HepG2 (cell line): Measurements from ENCODE around the gene PKD1L1. TPM values are rescaled to one million over a fixed set of nuclear protein-coding genes. Genes with fewer than 3 reads are reported as not detected.
A peak's percentile ranks its signal among the peaks of the same experiment; 100 is the strongest.

Experiments used
- ATAC-seq: fragments of 200-7000 bp; cut with Tn5 transposase; 3 replicates; pipeline ENCODE4 v1.9.1; 2020; ENCODE audit warnings: mild to moderate bottlenecking, moderate library complexity
- BruUV-seq: library from RNA; stranded (reverse); fragments of 400-500 nt; replicated peaks from 2 replicates; lab custom pipeline; 2021; lab: Mats Ljungman, UMichigan
- CTCF ChIA-PET: fragments of 300-600 bp; formaldehyde crosslinking; extraction: SDS; loops from one replicate; lab custom pipeline; 2021; ENCODE audit warnings: low total read pairs, inconsistent platforms, low intra/inter-chr PET ratio; lab: Yijun Ruan, JAX
- POLR2A ChIA-PET: fragments of 350-600 bp; sonication (Branson Sonifier 250); formaldehyde crosslinking; loops from one replicate; lab custom pipeline; 2020; ENCODE audit warnings: antibody characterized with exemption, inconsistent platforms; lab: Yijun Ruan, JAX
- DNase-seq: peaks from one replicate; pipeline ENCODE4 v3.0.0-alpha.2; 2015; ENCODE audit warnings: low spot score
- FAIRE-seq: peaks from 3 replicates; lab custom pipeline; 2011; peaks lifted over from hg19 to GRCh38; lab: Jason Lieb, UNC
- H2AFZ ChIP-seq: one replicate; pipeline ENCODE4 v1.6.1; 2011; ENCODE audit warnings: low read length, inconsistent platforms
- H3K27ac ChIP-seq: fragments of 300-600 bp; 3 replicates; pipeline ENCODE4 v1.8.0; 2011; ENCODE audit warnings: mixed run types, mild to moderate bottlenecking, mixed read lengths, low read length, inconsistent platforms; ENCODE audit not compliant: insufficient read depth; ENCODE audit errors: extremely low read length
- H3K27me3 ChIP-seq, 2 experiments: fragments of 200-600 bp in 1 of 2; 2 replicates in 1 of 2; 3 replicates in 1 of 2; pipeline versions ENCODE4 v1.6.0 to v1.8.0; 2011; ENCODE audit warnings: low read length in 2 of 2, mild to moderate bottlenecking in 2 of 2, moderate library complexity in 2 of 2, inconsistent platforms in 1 of 2; ENCODE audit not compliant: insufficient read depth in 2 of 2, control insufficient read depth in 1 of 2
- H3K36me3 ChIP-seq, 2 experiments: fragments of 200-600 bp in 1 of 2; replicated peaks in 1 of 2; 2 replicates in 1 of 2; 3 replicates in 1 of 2; pipeline versions ENCODE4 v1.5.1 to v1.8.0; 2011; ENCODE audit warnings: low read length in 2 of 2, inconsistent platforms in 1 of 2; ENCODE audit not compliant: insufficient read depth in 2 of 2, control insufficient read depth in 1 of 2
- H3K4me1 ChIP-seq: 2 replicates; pipeline ENCODE4 v1.5.1; 2012; ENCODE audit warnings: low read length, inconsistent platforms; ENCODE audit not compliant: insufficient read depth
- H3K4me2 ChIP-seq: 2 replicates; pipeline ENCODE4 v1.6.0; 2011; ENCODE audit warnings: low read depth, low read length, inconsistent platforms
- H3K4me3 ChIP-seq, 3 experiments: fragments of 200-600 bp in 1 of 3; sonication (generic), shearing (Covaris generic) in 1 of 3; replicated peaks in 1 of 3; 2 replicates each; pipeline ENCODE4 v1.5.1; 2011 to 2016; ENCODE audit warnings: low read length in 3 of 3, inconsistent platforms in 2 of 3, low read depth in 2 of 3, mild to moderate bottlenecking in 2 of 3, control low read depth in 1 of 3, mixed read lengths in 1 of 3; ENCODE audit not compliant: insufficient read depth in 1 of 3
- H3K79me2 ChIP-seq: one replicate; pipeline ENCODE4 v1.6.1; 2011; ENCODE audit warnings: low read length, inconsistent platforms; ENCODE audit not compliant: insufficient read depth
- H3K9ac ChIP-seq: 2 replicates; pipeline ENCODE4 v1.6.0; 2011; ENCODE audit warnings: mild to moderate bottlenecking, low read depth, low read length, inconsistent platforms; ENCODE audit not compliant: insufficient read depth
- H3K9me3 ChIP-seq: 2 replicates; pipeline ENCODE4 v1.5.1; 2012; ENCODE audit warnings: mild to moderate bottlenecking, low read length
- H4K20me1 ChIP-seq: 2 replicates; pipeline ENCODE4 v1.6.0; 2011; ENCODE audit warnings: inconsistent platforms, mild to moderate bottlenecking, low read length, moderate library complexity; ENCODE audit not compliant: insufficient read depth
- ATM ChIP-seq: fragments of 450-650 bp; IDR thresholded peaks from 2 replicates; pipeline ENCODE4 v1.7.1; 2017; ENCODE audit warnings: mild to moderate bottlenecking, borderline replicate concordance
- HNF4A ChIP-seq: sonication (generic); formaldehyde crosslinking; IDR thresholded peaks from 2 replicates; pipeline ENCODE4 v1.4.0; 2020; ENCODE audit warnings: missing genetic modification reagents
- KDM5B ChIP-seq: sonication (generic); formaldehyde crosslinking; IDR thresholded peaks from 2 replicates; pipeline ENCODE4 v1.4.0; 2020; ENCODE audit warnings: missing genetic modification reagents, mild to moderate bottlenecking, borderline replicate concordance
- MAFF ChIP-seq: IDR thresholded peaks from 2 replicates; pipeline ENCODE4 v1.6.1; 2011; ENCODE audit warnings: low read depth, low read length, improper control_type of control experiment
- MAFK ChIP-seq, 2 experiments: IDR thresholded peaks in 1 of 2; conservative IDR thresholded peaks in 1 of 2; 2 replicates each; pipeline ENCODE4 v1.6.1; 2011; ENCODE audit warnings: improper control_type of control experiment in 2 of 2, low read length in 2 of 2
- MTERF4 ChIP-seq: sonication (generic); formaldehyde crosslinking; IDR thresholded peaks from 2 replicates; pipeline ENCODE4 v1.8.0; 2023; ENCODE audit warnings: mild to moderate bottlenecking, missing genetic modification reagents
- SP5 ChIP-seq: IDR thresholded peaks from 2 replicates; pipeline ENCODE4 v1.6.1; 2016; ENCODE audit warnings: low read depth, borderline replicate concordance
- ZNF136 ChIP-seq: sonication (generic); formaldehyde crosslinking; IDR thresholded peaks from 2 replicates; pipeline ENCODE4 v1.8.1; 2022; ENCODE audit warnings: low read depth, mild to moderate bottlenecking, moderate library complexity, missing genetic modification reagents
- ZNF17 ChIP-seq: sonication (generic); formaldehyde crosslinking; IDR thresholded peaks from 2 replicates; pipeline ENCODE4 v1.5.0; 2020; ENCODE audit warnings: mild to moderate bottlenecking, missing genetic modification reagents
- WGBS: methylation state at CpG from one replicate; pipeline ENCODE4 v1.1.6; 2017; ENCODE audit warnings: low lambda C conversion rate; 5-methylcytosine and 5-hydroxymethylcytosine counted together
- in situ Hi-C: cut with HindIII; loops from 2 replicates; pipeline ENCODE4 v1.10.0; 2017; ENCODE audit warnings: low pct_unique_long_range_greater_than_20kb; ENCODE audit not compliant: extremely low pct_ligation_motif_present
- intact Hi-C: fragments of 100-400 bp; cut with micrococcal nuclease; formaldehyde crosslinking; loops from one replicate; pipeline ENCODE4 v1.10.0; 2022; ENCODE audit not compliant: unreplicated experiment
- polyA plus RNA-seq, 8 experiments: library from polyadenylated mRNA; depleted of rRNA in 3 of 8; stranded (reverse) in 7 of 8; unstranded in 1 of 8; fragments of >200 nt; fragmentation: Illumina TruSeq in 4 of 8; extraction: Trizol in 4 of 8; gene quantifications; 2 replicates each; pipeline versions ENCODE4 v1.2.1 to v1.2.3, GENCODE V29; 2011 to 2016; ENCODE audit warnings: low read depth in 4 of 8, missing spikeins in 1 of 8, mixed read lengths in 1 of 8; ENCODE audit not compliant: insufficient read depth in 1 of 8
- total RNA-seq, 5 experiments: library from RNA; depleted of rRNA; stranded (reverse); fragments of >200 nt; fragmentation: Illumina TruSeq; extraction: Trizol; gene quantifications; 2 replicates each; pipeline ENCODE4 v1.2.3, GENCODE V29; 2016; ENCODE audit warnings: low read depth in 1 of 5

The PKD1L1 gene
- total and polyA plus RNA-seq, 2 of the 13 experiments (the other 11 are each of a cell fraction or from before 2014, with no cell fraction given) = 0.01 TPM; not detected in 1

DNA sequence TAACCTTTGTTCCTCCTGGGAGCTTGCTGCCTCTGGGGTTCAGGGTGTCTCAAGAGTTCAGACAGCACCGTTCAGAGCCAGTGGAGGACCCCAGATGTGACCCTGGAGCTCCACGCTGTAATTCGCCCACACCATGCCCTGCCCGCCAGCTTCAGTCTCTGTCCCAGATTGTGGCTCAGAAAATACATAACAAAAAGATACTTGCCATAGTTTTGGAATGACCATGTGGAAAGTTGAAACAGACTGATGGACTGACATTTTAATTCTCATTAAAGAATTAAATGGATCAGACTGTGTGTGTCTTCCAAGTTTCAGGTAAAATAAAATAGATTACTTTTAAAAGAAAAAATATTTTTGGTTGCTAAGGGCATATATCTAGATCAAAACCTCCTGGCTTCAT is 191.6 kb downstream of the PKD1L1 start:
- DNase-seq (no peak), ATAC-seq (no peak), FAIRE-seq (no peak)
- no peaks in the 10 kb centered on the region for H3K36me3 ChIP-seq
- H3K4me3 ChIP-seq = no peak overlapping the region
- H3K27me3 ChIP-seq = no peaks in the 10 kb centered on the region
- POLR2A ChIA-PET = no interaction called here
- H2AFZ ChIP-seq = no peak overlapping the region
- intact Hi-C loops (no loop called here), in situ Hi-C loops (no loop called here)
- H3K4me2 ChIP-seq = no peak overlapping the region
- WGBS = 92% methylated on average over 4 of the region's 4 CpGs
- H3K9ac ChIP-seq = no peak overlapping the region
- TF ChIP-seq KDM5B (CRISPR knock-in tag) = no peak
- no peak for TF ChIP-seq MTERF4 (CRISPR knock-in tag)
- no peak for TF ChIP-seq HNF4A (CRISPR knock-in tag)
- TF ChIP-seq SP5 = no peak
- TF ChIP-seq ATM = no peak
- TF ChIP-seq ZNF136 = no peak
- H3K27ac ChIP-seq = no peak overlapping the region
- peaks cover 21% of the 10 kb centered on the region for H3K4me1 ChIP-seq
- no peaks in the 10 kb centered on the region for H4K20me1 ChIP-seq
- H3K79me2 ChIP-seq = no peaks in the 10 kb centered on the region
- CTCF ChIA-PET = no interaction called here
- no peaks in the 10 kb centered on the region for H3K9me3 ChIP-seq
- BruUV-seq = no TSS peak

GRCh38 chr7:47755248-47755647 is 193.0 kb downstream of the PKD1L1 start:
- BruUV-seq = no TSS peak
- Histone ChIP-seq H3K36me3 (no peaks in the 10 kb centered on the region), H3K27ac (no peak overlapping the region), H4K20me1 (no peaks in the 10 kb centered on the region), H3K4me1 (peaks cover 12% of the 10 kb centered on the region), H3K4me2 (no peak overlapping the region), H3K27me3 (no peaks in the 10 kb centered on the region), H3K9me3 (no peaks in the 10 kb centered on the region), H2AFZ (no peak overlapping the region), H3K9ac (no peak overlapping the region), H3K4me3 (no peak overlapping the region), H3K79me2 (no peaks in the 10 kb centered on the region)
- ATAC-seq = no peak
- in situ Hi-C loops (no loop called here), intact Hi-C loops (no loop called here)
- no peak for DNase-seq
- 89% methylated on average over 3 of the region's 3 CpGs for WGBS
- ChIA-PET CTCF (no interaction called here), POLR2A (no interaction called here)
- no peak for FAIRE-seq
- TF ChIP-seq MAFF (peak; percentile 64; the same call in 1 of the 2 replicates), ZNF17 (CRISPR knock-in tag) (no peak), MAFK (conservative IDR thresholded peaks at IDR 0.05 in 1 of 2, IDR thresholded peaks at IDR 0.05 in 1 of 2; ENCODE audit: low read length in 2 of 2) (peak; percentile 64 to 82; a peak in 3 of 4 replicates)
